Activated T-cell treated with anti-CD3 and anti-CD28 coated beads for 4 hours (primary cell): Measurements from ENCODE around the gene CITED2.
"Not testable (repeated sequence)": the region's sequence is repeated elsewhere in the genome, so short reads cannot be mapped to it uniquely, and the experiment has no call there.

ENCODE experiments used
- DNase-seq: peaks from one replicate; pipeline ENCODE4 v3.0.0-alpha.2; 2020

Gene CITED2

GRCh38 chr6:139364302-139364981 is 10.0 kb downstream of the CITED2 start:
- no peak for DNase-seq

GRCh38 chr6:139363797-139364196 is 10.7 kb downstream of the CITED2 start:
- not testable (repeated sequence) for DNase-seq

GRCh38 chr6:139363123-139363522 is 11.3 kb downstream of the CITED2 start:
- not testable (repeated sequence) for DNase-seq

- DNase-seq: no peak
Measured at GRCh38 chr6:139361211-139361610, 13.2 kb downstream of the CITED2 start.

- DNase-seq: no peak
Measured at GRCh38 chr6:139356924-139357323, 17.5 kb downstream of the CITED2 start.

GRCh38 chr6:139355777-139356445 is 18.5 kb downstream of the CITED2 start:
- no peak for DNase-seq

GRCh38 chr6:139355172-139355571 is 19.3 kb downstream of the CITED2 start:
- DNase-seq: no peak

- DNase-seq: no peak
Measured at GRCh38 chr6:139354189-139354588, 20.3 kb downstream of the CITED2 start.

- DNase-seq: no peak
Measured at GRCh38 chr6:139349464-139350020, 24.9 kb downstream of the CITED2 start.

- DNase-seq: no peak
Measured at GRCh38 chr6:139346392-139346791, 28.1 kb downstream of the CITED2 start.

GRCh38 chr6:139344186-139344963 is 30.1 kb downstream of the CITED2 start:
- no peak for DNase-seq

- no peak for DNase-seq
Measured at GRCh38 chr6:139343052-139343750, 31.2 kb downstream of the CITED2 start.

GRCh38 chr6:139341060-139341459 is 33.4 kb downstream of the CITED2 start:
- no peak for DNase-seq

GRCh38 chr6:139338795-139339194 is 35.7 kb downstream of the CITED2 start:
- DNase-seq: no peak

GRCh38 chr6:139337830-139338229 is 36.6 kb downstream of the CITED2 start:
- DNase-seq: no peak

- no peak for DNase-seq
Measured at GRCh38 chr6:139337001-139337400, 37.4 kb downstream of the CITED2 start.

GRCh38 chr6:139336488-139336887 is 38.0 kb downstream of the CITED2 start:
- DNase-seq: no peak

GRCh38 chr6:139335447-139336210 is 38.8 kb downstream of the CITED2 start:
- no peak for DNase-seq

- DNase-seq: no peak
Measured at GRCh38 chr6:139334806-139335446, 39.5 kb downstream of the CITED2 start.

GRCh38 chr6:139330826-139331500 is 43.5 kb downstream of the CITED2 start:
- no peak for DNase-seq

- no peak for DNase-seq
Measured at GRCh38 chr6:139330306-139330705, 44.1 kb downstream of the CITED2 start.
